ENCODE data around the gene CYTL1. TPM values are rescaled to one million over a fixed set of nuclear protein-coding genes. Genes with fewer than 3 reads are reported as not detected.
A peak's percentile ranks its signal among the peaks of the same experiment; 100 is the strongest.

Gene CYTL1
- total and polyA plus RNA-seq, 8 donors: 0.73 to 56.3 (median 26.8) TPM

- no peak for DNase-seq
- TF ChIP-seq, protein P1, sequence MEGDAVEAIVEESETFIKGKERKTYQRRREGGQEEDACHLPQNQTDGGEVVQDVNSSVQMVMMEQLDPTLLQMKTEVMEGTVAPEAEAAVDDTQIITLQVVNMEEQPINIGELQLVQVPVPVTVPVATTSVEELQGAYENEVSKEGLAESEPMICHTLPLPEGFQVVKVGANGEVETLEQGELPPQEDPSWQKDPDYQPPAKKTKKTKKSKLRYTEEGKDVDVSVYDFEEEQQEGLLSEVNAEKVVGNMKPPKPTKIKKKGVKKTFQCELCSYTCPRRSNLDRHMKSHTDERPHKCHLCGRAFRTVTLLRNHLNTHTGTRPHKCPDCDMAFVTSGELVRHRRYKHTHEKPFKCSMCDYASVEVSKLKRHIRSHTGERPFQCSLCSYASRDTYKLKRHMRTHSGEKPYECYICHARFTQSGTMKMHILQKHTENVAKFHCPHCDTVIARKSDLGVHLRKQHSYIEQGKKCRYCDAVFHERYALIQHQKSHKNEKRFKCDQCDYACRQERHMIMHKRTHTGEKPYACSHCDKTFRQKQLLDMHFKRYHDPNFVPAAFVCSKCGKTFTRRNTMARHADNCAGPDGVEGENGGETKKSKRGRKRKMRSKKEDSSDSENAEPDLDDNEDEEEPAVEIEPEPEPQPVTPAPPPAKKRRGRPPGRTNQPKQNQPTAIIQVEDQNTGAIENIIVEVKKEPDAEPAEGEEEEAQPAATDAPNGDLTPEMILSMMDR (IDR thresholded peaks at IDR 0.05): no peak
- Histone ChIP-seq H3K36me3 (no peaks in the 10 kb centered on the region), H3K4me1 (peaks cover 0 to 21% of the 10 kb centered on the region in 2 donors), H3K27ac (no peak overlapping the region), H3K9me3 (no peaks in the 10 kb centered on the region), H3K4me3 (no peak overlapping the region), H3K27me3 (peaks cover 0 to 39% of the 10 kb centered on the region in 2 donors)
- intact Hi-C loops (cut with DNase I): no loop called here
- no peak for ATAC-seq
These were observed 35.3 kb upstream of the CYTL1 start for GRCh38 chr4:5054532-5054931.

DNA sequence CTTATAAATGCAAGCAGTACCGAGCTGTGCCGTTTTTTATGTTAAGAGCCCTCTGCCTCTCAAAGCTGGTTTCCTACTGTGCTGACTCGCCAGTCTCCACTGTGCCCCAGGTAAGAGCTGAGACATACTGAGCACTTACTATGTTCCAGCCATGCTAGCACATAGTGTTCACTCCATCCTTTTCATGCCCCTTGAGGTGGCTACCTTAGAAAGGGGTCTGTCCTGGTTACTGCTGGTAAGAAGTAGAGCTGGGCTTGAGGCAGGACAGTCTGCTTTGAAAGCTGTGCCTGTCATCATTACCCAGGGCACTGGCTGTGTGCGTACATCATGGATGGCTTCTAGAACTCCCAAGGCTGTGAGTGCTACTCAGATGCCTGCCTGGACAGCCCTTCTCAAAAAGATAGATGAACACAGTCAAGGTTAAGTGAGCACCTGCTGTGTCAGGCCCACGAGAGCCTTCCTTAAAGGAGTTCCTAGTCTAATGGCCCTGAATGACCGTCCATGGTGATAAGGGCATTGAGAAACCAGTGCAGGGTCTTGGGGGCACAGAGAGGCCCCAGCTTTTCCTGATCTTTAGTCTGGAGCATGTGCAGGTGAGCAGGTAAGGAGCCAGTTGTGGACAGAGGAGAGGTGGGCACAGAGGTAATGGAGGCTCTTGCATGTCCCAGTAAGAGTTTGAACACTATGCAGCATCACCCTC, 33.6 kb upstream of the CYTL1 start:
- TF ChIP-seq, protein P1 (IDR thresholded peaks at IDR 0.05): no peak
- intact Hi-C loops (cut with DNase I): no loop called here
- ATAC-seq: no peak
- no peak overlapping the region for H3K27ac ChIP-seq
- H3K4me1 ChIP-seq: peaks cover 0 to 21% of the 10 kb centered on the region in 2 donors
- peaks cover 0 to 39% of the 10 kb centered on the region in 2 donors for H3K27me3 ChIP-seq
- H3K36me3 ChIP-seq: no peaks in the 10 kb centered on the region
- H3K9me3 ChIP-seq: no peaks in the 10 kb centered on the region
- no peak for DNase-seq
- no peak overlapping the region for H3K4me3 ChIP-seq

DNA sequence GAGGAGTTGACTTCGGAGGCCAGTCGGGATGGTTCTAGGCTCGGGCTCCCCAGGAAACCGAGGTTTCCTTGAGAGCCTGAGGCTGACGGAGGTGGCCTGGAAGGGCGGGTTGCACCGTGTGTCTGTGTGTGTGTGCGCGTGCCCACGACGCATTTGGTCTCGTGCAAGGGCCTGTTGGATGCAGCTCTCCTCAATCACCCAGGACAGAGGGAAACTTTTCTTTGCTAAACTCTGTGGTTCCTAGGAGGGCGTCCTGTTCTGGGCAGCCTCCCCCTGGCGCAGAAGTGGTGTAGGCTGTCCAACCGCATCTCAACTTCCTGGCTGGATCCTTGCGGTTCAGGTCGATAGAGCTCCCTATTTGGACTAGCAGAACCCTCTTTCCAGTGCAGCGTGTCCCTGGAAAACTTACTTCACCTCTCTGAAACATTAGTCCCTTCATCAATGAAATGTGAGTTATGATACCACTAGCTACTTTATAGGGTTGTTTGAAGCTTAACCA, 33.0 kb upstream of the CYTL1 start:
- H3K27ac ChIP-seq: no peak overlapping the region
- ATAC-seq: no peak
- intact Hi-C loops (cut with DNase I): no loop called here
- H3K9me3 ChIP-seq: no peaks in the 10 kb centered on the region
- H3K4me1 ChIP-seq: peaks cover 0 to 21% of the 10 kb centered on the region in 2 donors
- DNase-seq: no peak
- peak overlapping the region in 1 of 2 donors; percentile 50 for H3K4me3 ChIP-seq
- H3K36me3 ChIP-seq: no peaks in the 10 kb centered on the region
- TF ChIP-seq, protein P1 (IDR thresholded peaks at IDR 0.05): no peak
- peaks cover 0 to 39% of the 10 kb centered on the region in 2 donors for H3K27me3 ChIP-seq

DNA sequence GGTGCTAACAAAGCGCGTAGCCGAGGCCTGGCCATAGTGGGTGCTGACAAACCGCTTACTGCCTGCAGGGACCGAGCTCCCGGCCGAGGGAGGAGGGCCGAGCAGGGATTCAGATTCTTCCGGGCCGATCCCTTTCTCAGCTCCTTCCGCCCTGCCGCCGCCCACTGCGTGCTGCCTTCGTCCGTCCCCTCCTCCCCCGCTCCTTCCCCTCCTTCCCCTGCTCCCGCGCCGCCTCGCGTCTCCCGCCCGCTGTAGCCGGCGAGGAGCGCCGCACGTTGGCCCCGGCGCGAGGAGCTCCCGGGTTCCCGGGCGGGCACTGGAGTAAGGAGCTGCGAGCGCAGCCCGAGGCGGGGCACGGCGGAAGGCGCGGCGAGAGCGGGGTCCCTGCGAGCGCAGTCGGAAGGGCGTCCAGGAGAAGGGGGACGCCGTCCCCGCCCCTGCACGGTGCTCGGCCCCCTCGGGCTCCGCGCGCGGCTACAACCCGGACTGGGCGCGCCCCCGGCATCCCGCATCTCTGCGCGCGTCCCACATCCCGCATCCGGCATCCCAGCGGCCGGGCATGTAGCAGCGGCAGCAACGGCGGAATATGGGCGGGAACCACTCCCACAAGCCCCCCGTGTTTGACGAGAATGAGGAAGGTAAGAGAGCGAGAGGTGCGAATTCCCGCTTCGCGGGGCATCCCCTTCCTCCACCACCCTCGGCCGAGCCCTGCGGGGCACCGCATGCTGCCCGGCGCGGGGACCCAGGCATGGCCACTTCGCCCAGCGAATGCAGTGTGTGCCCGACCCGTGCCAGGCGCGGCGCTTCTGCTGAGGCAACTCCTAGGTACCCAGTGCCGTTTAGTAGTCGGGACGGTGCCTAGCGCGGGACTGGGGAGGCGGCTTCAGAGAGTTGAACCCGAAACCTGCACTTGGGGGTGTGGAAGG, 32.3 kb upstream of the CYTL1 start, which contains the start of gene STK32B:
TSS of gene STK32B (plus strand) at position 203 of the 926 bp plus-strand sequence.
- DNase-seq (peak in 3 of 4 donors; percentile 70 to 88 (median 71)), ATAC-seq (peak; percentile 86)
- H3K4me1 ChIP-seq: peaks cover 0 to 21% of the 10 kb centered on the region in 2 donors
- peak within 1 kb of the TSS; percentile 27 to 50 for H3K4me3 ChIP-seq
- no peaks in the 10 kb centered on the region for H3K36me3 ChIP-seq
- TF ChIP-seq, protein P1 (IDR thresholded peaks at IDR 0.05): no peak
- no peak within 1 kb of the TSS for H3K27ac ChIP-seq
- intact Hi-C loops (cut with DNase I): no loop called here
- H3K9me3 ChIP-seq: no peaks in the 10 kb centered on the region
- H3K27me3 ChIP-seq: peaks cover 0 to 39% of the 10 kb centered on the region in 2 donors
